Measurements from ENCODE around the gene TMEM178B. TPM values are rescaled to one million over a fixed set of nuclear protein-coding genes. Genes with fewer than 3 reads are reported as not detected.
"Not testable (repeated sequence)": the region's sequence is repeated elsewhere in the genome, so short reads cannot be mapped to it uniquely, and the experiment has no call there.

Gene TMEM178B
- total RNA-seq, 1 donor from 2014 or later, result under 0.01 TPM

DNA sequence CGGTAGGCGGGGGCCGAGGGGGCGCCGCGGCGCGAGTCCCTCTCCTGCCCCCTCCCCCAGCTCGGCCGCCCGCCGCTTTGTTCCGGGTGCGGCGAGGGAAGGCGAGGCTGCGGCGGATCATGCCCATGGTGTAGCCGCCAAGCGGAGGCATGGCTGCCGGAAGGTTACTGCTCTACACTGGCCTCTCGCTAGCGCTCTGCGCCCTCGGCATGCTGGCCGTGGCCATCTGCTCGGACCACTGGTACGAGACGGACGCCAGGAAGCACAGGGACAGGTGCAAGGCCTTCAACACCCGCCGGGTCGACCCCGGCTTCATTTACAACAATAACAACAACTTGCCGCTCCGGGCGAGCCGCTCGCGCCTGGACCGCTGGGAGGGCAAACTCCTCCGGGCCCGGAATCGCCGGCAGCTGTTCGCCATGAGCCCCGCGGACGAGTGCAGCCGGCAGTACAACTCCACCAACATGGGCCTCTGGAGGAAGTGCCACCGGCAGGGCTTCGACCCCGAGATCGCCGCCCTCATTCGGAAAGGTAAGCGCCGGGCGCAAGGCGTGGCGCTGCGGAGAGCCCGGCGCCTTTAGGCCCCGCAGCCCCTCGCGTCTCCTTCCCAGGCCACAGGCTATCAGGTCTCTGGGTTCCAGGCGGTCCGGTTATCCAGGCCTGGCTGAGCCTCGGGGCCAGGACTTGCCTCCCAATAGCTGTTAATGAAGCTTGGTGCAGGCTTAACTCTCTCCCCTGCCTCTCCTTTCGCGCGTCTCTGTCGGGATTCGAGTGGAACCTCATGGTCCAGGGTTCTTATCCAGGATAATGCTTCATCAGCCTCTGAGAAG is 513 bp downstream of the TMEM178B start:
- no peak for DNase-seq (ENCODE audit: low read depth in 2 of 2)

DNA sequence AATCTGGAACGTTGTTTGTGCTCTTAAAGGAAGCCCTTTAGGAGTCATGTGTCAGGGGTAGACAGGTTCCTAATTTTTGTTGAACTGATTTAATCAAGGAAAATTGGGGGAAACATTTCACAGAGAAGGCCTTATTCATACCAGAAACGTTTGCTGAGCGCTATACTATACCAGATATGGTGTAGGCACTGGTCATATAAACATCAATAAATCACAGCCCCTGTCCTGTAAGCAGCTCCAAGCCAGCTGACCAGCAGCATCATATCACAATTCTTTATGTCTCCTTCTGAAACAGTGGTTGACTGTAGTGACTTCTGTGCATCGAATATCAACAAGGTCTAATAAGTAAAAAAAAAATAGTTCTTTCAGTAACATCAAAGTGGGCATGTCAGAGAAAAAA is 1.1 kb downstream of the TMEM178B start:
- no peak for DNase-seq (ENCODE audit: low read depth in 2 of 2)

DNA sequence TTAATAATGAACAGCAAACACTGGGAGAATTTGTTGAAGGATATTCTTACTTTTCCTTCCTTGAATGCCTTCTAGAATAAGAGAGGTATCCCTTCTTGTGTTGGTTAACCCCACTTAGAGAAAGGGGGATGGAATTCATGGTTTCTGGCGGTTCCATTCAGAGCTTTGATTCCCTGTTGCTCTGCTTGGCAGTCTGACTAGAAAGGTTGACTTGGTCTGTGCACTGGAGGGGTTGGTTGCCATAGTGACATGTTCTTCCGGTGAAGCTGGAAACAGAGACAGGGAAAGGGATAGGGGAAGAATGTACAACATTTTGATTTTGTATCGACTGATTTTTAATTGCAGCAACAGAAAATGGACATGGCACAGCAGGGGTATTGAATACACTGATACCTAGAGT is 2.5 kb downstream of the TMEM178B start:
- DNase-seq (ENCODE audit: low read depth in 2 of 2), result no peak

DNA sequence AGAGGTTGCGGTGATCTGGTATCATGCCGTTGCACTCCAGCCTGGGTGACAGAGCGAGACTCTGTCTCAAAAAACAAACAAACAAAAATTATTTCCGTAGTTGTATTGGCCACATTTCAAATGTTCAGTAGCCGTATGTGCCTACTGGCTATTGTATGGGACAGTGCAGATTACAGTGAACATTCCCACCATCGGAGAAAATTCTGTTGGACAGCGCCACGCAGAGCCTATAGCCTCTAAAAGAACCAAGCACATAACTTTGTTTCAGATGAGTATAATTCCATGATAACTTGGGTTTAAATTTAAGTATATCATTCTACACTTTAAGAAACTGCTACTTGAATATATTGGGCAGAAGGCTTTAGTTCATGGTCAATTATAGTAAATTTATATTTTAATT is 5.4 kb downstream of the TMEM178B start:
- DNase-seq (ENCODE audit: low read depth in 2 of 2), result no peak

DNA sequence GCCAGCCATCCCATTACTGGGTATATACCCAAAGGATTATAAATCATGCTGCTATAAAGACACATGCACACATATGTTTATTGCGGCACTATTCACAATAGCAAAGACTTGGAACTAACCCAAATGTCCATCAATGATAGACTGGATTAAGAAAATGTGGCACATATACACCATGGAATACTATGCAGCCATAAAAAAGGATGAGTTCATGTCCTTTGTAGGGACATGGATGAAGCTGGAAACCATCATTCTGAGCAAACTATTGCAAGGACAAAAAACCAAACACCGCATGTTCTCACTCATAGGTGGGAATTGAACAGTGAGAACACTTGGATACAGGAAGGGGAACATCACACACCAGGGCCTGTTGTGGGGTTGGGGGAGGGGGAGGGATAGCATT is 15.6 kb downstream of the TMEM178B start:
- DNase-seq (ENCODE audit: low read depth in 2 of 2), result not testable (repeated sequence)

DNA sequence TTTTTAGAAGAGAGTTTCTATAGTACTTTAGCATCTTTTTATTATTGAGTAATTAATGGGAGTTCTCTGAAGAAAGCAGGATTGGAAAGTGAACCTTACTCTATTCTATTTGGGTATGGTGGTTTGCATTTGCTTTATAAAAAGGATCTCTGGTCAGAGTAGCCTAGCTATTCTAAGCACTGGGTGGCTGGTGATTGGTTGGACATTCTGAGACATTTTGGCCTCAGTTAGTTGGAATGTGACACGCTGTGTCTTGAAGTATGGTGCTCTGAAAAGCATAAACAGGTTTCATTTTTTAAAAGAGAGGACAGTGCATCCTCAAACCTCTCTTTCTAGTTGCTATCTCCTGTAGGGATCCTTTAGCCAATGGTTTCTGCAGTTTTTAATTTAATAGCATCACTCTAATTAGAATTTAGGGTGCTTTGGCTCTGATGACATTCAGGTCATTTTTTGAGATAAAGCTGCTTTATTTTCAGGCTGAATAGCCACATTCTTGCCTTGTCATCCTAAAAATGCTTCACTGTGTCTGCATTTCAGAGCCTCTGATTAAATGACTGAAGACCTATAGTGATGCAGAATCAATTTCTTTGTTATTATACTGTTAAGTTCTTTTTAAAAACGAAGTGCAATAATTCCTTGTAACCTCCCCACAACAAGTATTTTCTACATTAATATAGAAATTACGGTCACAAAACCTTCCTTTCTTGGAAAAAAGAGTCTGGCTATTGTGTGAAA is 20.6 kb downstream of the TMEM178B start:
- no peak for DNase-seq (ENCODE audit: low read depth in 2 of 2)

DNA sequence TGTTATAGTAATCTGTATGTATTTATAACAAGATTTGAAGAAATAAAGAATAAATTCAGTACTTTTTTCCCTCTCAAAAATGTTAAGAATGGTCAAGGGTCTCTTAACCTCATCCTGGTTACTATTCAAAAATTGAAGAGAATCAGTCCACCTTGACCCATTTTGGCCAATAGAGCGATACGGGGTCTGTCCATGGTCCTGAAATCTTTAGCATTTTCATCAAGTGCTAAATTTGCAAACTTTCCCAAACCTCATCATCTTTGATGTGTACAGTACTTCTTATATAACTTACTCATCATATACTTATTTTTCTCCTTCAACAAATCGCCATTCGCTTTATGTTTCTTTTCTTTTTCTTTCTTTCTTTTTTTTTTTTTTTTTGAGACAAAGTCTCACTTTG is 23.6 kb downstream of the TMEM178B start:
- DNase-seq (ENCODE audit: low read depth in 2 of 2), result peak in 1 of 2 donors; percentile 18

DNA sequence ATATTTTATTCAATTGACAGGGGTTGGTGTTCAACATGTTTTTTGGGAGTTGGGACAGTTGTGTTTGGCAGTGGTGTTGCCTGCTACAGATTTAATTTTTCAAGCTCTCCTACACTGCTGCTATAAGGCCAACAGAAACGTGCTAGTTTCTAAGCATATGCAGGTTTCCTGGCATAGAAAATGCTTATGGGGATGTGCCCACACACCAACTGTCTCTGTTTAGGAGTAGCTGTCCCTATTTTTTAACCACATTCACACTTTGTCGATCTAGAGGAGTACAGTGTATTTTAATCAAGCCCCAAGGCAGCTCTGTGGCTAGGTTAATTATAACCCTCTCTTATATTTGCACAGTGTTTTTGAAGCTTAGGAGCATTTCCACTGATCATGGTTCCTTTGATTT is 28.6 kb downstream of the TMEM178B start:
- DNase-seq (ENCODE audit: low read depth in 2 of 2), result no peak

DNA sequence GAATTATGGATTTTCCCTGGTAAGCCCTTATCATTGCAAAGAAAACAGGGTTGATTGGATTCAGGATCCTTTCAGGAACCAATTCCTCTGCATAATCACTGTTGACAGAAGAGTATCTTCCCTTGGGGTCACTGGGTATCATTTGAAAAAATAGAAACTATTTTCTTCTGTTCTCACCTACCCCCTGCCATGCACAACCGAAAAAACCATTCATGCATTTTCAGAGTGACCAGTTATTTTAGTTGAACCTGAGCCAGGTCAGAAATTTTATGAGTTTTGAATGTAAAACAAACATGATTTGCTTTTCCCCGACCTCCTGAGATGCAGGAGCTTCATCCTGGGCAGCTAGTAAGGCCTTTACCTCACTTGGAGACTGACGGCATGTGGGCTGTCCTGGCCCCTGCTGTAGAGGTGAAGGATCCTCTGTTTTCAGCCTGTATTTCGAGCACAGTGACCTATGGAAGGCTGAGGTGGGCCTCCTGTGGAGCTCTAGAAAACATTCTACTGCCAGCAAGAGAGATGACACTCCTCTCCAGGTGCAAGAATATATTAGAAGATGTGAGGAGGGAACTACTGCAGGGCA is 30.1 kb downstream of the TMEM178B start:
- no peak for DNase-seq (ENCODE audit: low read depth in 2 of 2)

DNA sequence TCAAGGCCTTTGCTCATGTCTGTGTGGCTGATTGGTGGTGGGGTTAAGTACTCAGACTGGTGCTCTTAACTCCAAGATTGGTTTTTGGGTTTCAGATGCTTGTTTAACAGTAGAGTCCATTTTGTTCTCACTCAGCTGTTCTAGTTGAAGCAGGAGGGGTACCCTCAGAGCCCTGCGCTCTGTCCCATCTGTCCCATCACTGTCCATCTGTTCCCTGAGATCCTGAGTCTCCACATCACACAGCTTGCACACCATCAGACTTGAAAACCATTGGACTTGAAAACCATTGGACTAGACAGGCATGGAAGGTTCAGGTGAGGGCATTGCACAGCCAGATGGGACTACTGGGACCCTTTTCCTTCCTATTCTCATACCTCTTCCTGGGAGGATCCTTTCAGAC is 39.3 kb downstream of the TMEM178B start:
- no peak for DNase-seq (ENCODE audit: low read depth in 2 of 2)

DNA sequence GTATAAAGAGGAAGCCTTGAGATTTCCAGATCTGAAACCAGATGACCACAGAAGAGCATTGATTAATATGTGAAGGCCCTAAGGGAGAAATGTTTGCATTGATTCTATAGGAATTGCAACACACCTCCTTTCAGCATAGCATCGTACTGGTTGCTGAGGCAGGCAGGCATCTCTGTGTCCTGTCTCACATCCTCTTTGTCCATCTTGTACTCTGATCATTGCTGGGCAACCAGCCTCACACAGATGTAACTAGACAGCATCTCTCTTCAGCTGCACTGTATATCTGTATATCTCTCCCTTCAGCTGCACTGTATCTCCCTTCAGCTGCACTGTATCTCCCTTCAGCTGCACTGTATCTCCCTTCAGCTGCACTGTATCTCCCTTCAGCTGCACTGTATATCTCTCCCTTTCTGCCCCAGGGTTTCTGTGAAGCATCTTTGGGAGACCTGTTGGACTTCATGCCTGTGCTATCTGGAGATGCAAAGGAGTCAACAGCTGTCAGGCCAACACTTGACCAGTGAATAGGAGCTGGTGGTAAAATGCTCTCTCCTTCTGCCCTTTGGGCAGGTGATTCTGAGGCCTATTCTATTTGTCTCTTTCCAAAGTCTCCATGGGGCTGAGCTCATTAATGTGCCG is 40.3 kb downstream of the TMEM178B start:
- DNase-seq (ENCODE audit: low read depth in 2 of 2), result no peak

DNA sequence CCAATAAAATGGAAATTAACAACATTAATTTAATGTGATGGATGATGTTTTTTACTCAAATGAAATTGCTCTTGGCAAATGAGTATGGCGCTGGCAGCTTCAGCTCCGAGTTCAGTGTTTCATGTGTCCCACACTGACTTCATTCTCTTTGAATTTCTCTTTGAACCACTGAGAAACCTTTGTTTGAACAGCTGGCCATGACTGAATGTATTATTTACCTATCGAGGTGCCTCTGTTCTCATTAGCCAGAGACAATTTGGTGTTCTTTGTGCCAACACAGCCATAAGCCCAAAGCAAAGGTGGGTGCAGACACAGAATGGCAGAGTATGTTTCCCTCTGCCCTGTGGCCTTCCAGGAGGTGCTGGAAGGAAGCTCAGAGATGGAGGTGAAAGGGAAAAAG is 42.1 kb downstream of the TMEM178B start:
- DNase-seq (ENCODE audit: low read depth in 2 of 2), result no peak

DNA sequence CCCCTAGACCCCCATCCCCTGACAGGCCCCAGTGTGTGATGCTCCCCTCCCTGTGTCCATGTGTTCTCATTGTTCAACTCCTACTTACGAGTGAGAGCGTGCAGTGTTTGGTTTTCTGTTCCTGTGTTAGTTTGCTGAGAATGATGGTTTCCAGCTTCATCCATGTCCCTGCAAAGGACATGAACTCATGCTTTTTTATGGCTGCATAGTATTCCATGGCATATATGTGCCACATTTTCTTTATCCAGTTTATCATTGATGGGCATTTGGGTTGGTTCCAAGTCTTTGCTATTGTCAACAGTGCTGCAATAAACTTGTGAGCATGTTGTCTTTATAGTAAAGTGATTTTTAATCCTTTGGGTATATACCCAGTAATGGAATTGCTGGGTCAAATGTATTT is 42.8 kb downstream of the TMEM178B start:
- not testable (repeated sequence) for DNase-seq (ENCODE audit: low read depth in 2 of 2)

DNA sequence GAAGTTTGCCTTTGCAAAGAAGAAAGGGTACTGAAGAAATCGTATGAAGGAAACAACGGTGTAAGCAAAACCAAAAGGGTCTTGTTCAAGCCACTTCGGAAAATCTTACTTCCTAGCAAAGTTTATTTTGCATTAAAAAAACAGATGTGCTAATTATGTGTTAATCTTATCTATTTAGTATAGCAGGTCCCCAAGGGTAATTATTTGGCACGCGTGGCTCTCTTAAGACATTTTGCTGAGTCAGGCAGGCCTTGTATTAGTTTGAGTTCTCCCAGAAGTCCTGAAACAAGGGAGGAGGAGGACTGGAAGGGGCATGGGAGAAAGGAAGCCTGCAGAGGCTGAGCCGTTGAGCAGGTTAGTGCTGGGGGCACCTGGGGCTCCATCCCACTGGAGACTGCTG is 44.9 kb downstream of the TMEM178B start:
- DNase-seq (ENCODE audit: low read depth in 2 of 2), result no peak

DNA sequence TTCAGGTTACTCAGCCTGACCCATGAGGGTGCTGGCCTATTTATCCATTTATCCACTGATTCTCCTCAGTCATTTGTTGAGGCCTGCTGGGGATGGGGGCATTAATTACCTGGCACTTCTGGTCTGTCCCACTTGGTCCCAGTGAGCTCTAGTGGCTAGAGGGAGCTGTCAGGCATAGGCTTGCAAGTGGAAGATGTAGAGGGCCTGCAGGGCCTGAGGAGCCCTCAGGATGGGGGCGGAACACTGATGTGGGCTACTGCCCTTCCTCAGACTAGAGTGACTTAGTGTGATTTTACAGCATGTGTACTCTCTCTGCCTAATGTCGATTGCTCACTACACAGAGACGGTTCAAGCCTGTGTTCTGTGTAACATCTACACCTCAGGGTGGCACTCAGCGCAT is 45.3 kb downstream of the TMEM178B start:
- DNase-seq (ENCODE audit: low read depth in 2 of 2), result no peak

DNA sequence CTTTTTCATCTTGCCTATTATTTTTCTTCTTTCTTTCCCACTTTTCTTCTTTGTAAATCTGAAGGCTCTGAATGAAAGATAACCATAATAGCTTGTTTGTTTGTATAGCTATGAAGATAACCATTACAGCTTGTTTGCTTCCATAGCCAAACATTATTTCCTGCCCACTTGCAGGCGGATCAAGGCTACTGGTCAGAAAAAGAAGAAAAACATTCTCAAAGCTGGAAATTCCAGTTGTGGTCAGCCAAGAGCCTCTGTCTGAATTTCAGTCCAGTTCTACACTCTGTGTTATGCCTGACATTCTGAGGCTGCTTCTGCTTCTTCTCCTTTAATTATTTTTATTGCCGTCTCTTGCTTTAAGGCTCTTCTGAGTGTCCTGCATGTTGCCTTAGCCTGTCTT is 48.9 kb downstream of the TMEM178B start:
- no peak for DNase-seq (ENCODE audit: low read depth in 2 of 2)

DNA sequence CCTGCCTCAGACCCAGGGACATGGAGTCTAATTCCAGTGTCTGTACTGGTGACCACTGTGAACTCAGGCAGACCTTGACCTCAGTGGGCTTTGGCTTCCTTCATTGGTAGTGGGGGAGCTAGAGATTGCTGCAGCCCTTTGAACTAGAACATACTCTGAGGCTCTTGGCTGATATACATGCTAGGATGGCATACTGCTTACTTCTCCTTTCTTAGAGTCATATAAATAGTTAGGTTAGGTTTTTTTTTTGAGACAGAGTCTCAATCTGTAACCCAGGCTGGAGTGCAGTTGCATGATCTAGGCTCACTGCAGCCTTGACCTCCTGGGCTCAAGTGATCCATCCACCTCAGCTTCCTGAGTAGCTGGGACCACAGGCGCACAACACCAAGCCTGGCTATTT is 49.7 kb downstream of the TMEM178B start:
- DNase-seq (ENCODE audit: low read depth in 2 of 2), result no peak

DNA sequence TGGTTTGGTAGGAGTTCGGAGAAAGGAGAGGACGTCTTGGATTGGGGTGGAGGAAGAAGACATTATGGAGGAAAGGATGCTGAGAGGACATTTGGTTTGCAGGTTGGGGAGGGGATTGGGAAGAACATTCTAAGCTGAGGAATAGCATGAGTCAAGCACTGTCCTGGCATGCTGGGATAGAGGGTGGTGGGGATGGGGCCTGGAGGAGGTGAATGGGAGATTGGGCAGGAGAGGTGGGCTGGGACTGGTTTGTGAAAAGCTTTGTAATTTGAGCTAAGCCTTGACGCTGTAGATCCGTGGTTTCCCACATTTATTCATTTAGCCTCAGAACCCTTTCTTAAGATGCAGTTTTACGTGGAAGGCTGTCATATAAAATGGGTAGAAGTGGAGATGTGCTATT is 52.2 kb downstream of the TMEM178B start:
- no peak for DNase-seq (ENCODE audit: low read depth in 2 of 2)

DNA sequence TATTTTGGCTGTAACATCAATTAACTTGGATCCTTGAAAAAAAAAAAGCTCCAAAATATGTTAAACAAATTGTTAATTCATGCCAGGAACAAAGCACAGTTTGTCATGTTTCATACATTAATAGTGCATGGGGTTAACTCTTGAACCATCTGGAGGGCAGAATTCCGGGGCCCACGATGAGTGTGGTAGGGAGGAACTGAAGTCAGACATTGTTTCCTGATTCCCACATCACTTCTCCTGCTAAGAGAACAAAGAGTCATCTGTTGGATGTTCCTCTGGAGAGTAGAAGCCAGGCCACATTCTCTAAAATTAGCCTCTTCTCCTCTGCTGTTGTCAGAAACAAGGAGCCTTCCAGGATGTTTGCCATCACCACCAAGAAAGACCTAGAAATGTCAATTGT is 54.6 kb downstream of the TMEM178B start:
- no peak for DNase-seq (ENCODE audit: low read depth in 2 of 2)

DNA sequence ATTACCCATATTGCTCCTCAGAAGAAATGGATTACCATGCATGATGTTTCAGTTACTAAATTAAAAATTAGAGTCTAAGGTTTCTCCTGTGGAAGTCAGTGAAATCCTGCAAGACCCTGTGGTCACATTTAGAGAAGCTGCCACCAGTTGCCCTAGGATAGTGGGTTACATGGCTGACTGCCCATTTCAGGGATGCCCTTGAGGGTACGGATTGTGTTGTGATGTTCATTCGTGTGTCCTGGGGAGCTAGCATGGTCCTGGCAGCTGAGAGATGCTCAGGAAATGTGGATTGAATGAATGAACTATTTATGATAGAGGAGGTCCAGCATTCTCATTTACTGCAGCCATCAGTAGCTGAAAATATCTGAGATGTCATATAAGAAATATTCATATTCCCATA is 55.1 kb downstream of the TMEM178B start:
- DNase-seq (ENCODE audit: low read depth in 2 of 2), result no peak

DNA sequence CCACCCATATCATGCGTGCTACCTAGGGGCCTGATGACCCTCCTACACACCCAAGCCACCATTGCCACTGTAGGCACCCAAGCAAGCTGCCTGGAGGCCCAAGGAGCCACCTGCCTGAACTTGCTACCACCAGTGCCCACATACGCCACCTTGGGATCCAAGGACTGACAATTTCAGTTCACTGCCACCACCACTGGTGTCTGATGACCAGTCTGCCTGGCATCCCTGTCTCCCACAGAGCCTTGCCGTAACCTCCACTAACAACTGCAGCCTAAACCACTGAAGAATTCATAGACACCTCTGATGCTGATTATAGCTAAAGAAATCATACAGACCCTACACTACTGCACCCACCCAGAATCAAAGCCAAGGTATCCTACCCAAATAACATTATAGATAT is 58.8 kb downstream of the TMEM178B start:
- DNase-seq (ENCODE audit: low read depth in 2 of 2), result no peak

DNA sequence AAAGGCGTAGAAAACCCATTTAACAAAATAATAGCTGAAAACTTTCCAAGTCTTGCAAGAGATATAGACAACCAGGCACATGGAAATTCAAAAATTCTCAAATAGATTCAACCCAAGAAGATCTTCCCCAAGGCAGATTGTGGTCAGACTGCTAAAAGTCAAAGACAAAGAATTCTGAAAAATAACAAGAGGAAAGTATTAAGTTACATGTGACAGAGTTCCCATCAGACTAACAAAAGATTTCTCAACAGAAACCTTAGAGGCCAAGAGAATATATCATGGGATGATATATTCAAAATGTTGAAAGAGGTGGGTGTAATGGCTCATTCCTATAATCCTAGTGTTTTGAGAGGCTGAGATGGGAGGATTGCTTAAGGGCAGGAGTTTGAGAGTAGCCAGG is 59.8 kb downstream of the TMEM178B start:
- no peak for DNase-seq (ENCODE audit: low read depth in 2 of 2)

Data from dermis microvascular lymphatic vessel endothelial cell (primary cell).